ENCODE data around the gene CAPN15. TPM values are rescaled to one million over a fixed set of nuclear protein-coding genes. Genes with fewer than 3 reads are reported as not detected.
A peak's percentile ranks its signal among the peaks of the same experiment; 100 is the strongest.
"Not testable (repeated sequence)": the region's sequence is repeated elsewhere in the genome, so short reads cannot be mapped to it uniquely, and the experiment has no call there.

Gene CAPN15
- total RNA-seq (ENCODE audit: unreplicated experiment) = 56.1 TPM
- long read RNA-seq = 0 reads

DNA sequence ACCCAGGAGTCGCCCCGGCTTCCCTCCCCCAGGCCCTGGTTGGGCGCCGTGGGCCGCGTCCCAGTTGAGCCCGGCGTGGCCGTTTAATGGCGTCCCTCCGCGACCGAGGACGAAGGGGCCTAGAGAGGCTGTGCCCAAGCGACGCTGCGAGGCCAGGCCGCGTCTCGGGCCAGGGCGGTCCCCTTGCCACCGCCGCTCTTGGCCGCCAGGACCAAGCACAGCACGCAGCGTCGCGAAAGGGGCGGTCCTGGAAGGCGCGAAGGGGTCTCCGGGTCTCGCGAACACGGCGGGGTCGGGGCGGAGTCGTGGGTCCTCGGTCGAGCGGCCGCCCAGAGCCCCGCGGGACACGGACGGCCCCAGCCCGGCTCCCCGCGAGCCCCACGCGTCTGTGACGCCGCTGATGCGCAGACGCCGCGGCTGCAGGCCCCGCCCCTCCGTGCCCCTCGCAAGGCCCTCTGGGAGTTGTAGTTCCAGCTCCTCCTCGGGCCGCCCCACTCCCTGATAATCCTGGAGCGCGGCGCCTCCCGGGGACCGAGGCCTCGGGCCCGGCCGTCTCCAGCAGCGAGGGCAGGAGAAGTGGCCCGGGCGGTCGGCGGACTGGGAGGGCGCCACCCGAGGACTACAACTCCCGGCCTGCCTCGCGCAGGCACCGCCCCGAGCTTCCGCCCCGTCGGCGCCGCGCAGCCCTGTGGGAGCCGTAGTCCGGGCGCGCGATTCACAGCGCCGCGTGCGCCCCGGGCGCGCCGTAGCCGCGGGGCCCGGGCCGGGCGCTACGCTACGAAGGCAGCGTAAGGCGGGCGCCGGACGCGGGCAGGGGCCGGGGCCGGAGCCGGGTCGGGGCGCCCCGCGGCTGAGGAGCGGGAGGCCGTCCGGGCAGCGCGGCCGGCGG is at the start of gene CAPN15:
TSS of gene CAPN15 (plus strand) at position 698 of the 889 bp plus-strand sequence. CDS start 19,127 bp downstream, outside the sequence.
- Mint-ChIP-seq H3K36me3 (ENCODE audit: unreplicated experiment) (no peaks in the 10 kb centered on the region), H3K27me3 (ENCODE audit: unreplicated experiment) (peaks cover 16% of the 10 kb centered on the region), H3K27ac (ENCODE audit: unreplicated experiment) (peak within 1 kb of the TSS; percentile 97), H3K9me3 (ENCODE audit: unreplicated experiment) (peaks cover 23% of the 10 kb centered on the region), H3K4me3 (ENCODE audit: unreplicated experiment) (peak within 1 kb of the TSS; percentile 93), H3K4me1 (ENCODE audit: low read depth, unreplicated experiment) (peaks cover 16% of the 10 kb centered on the region)
- peak; percentile 93 for DNase-seq
- TF ChIP-seq CTCF (IDR thresholded peaks at IDR 0.05; ENCODE audit: partially characterized antibody, unreplicated experiment) = peak; percentile 40

DNA sequence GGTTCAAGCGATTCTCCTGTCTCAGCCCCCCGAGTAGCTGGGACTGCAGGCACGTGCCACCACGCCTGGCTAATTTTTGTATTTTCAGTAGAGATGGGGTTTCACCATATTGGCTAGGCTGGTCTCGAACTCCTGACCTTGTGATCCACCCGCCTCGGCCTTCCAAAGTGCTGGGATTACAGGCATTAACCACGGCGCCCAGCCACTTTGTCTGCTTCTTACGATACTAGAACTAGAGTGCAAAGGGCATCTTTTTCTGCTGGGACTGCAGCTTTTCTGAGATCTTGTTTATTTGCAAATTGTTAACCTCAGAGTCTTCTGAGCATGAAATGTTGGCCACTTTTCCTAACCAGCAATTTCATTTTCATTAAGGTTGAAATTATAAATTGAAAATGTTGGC is 49.2 kb upstream of the CAPN15 start:
- not testable (repeated sequence) for H3K27ac Mint-ChIP-seq (ENCODE audit: unreplicated experiment); H3K36me3 Mint-ChIP-seq (ENCODE audit: unreplicated experiment); H3K27me3 Mint-ChIP-seq (ENCODE audit: unreplicated experiment); H3K4me3 Mint-ChIP-seq (ENCODE audit: unreplicated experiment); DNase-seq; H3K9me3 Mint-ChIP-seq (ENCODE audit: unreplicated experiment); H3K4me1 Mint-ChIP-seq (ENCODE audit: low read depth, unreplicated experiment)

GRCh38 chr16:482468-483185 is 44.9 kb upstream of the CAPN15 start:
- Mint-ChIP-seq H3K27ac (ENCODE audit: unreplicated experiment) (peak overlapping the region; percentile 48), H3K4me3 (ENCODE audit: unreplicated experiment) (no peak overlapping the region), H3K36me3 (ENCODE audit: unreplicated experiment) (no peaks in the 10 kb centered on the region), H3K4me1 (ENCODE audit: low read depth, unreplicated experiment) (peaks cover 12% of the 10 kb centered on the region), H3K9me3 (ENCODE audit: unreplicated experiment) (no peaks in the 10 kb centered on the region), H3K27me3 (ENCODE audit: unreplicated experiment) (peaks cover under 1% of the 10 kb centered on the region)
- DNase-seq = no peak
- TF ChIP-seq CTCF (IDR thresholded peaks at IDR 0.05; ENCODE audit: partially characterized antibody, unreplicated experiment) = no peak

DNA sequence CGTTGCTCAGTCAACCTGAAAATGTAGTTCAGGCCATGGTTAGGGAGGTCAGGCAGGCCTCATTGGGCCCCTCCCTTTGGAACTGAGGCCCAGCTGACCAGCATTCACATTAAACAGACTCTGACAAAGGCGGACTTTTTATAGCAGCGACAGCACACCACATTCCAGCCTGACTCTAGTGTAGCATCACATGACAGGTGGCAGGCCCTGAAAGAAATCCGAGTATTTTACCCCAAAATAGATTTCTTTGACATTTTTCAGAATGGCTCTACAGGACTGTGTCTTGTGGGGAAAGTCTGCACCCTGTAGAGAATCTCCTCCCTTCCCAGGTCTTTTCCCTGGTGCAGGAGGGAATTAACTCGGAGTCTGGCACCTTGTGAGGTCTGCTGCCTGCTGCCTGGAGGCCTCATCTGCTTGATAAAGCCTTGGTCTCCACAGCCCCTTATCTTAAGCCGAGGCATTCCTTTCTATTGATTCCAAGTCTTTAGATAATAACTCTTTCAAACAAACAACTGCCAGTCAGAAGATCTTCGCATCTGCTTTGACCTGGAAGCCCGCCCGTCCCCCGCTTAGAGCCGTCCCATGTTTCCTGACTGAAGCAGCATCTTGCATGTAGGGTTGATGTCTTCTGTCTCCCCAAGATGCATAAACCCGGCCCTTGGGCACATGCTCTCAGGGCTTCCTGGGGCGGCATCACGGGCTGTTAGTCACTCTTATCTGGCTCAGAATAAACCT is 44.0 kb upstream of the CAPN15 start:
- no peak for TF ChIP-seq CTCF (IDR thresholded peaks at IDR 0.05; ENCODE audit: partially characterized antibody, unreplicated experiment)
- Mint-ChIP-seq H3K4me1 (ENCODE audit: low read depth, unreplicated experiment) (peaks cover 13% of the 10 kb centered on the region), H3K27ac (ENCODE audit: unreplicated experiment) (peak overlapping the region; percentile 34), H3K4me3 (ENCODE audit: unreplicated experiment) (no peak overlapping the region), H3K36me3 (ENCODE audit: unreplicated experiment) (no peaks in the 10 kb centered on the region), H3K9me3 (ENCODE audit: unreplicated experiment) (no peaks in the 10 kb centered on the region), H3K27me3 (ENCODE audit: unreplicated experiment) (peaks cover 3% of the 10 kb centered on the region)
- DNase-seq = no peak

DNA sequence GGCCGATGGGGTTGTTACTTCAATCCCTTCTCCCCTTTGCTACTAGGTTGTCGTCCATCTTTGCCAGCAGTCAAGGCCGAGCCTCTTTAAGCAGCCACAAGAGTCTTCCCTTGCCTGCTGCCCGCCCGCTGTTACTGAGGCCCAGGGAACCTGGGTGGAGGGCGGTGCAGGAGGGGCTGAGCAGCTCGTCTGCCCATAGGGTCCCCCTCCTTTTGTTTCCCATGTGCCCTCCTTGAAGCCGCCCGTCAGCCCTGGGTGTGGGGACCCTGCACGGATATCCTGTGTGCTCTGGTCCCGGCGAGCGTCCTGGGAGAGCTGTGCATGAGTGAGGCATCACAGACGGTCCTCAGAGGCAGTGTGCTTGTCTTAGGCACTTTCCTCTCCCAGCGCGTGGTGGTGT is 37.9 kb upstream of the CAPN15 start:
- Mint-ChIP-seq H3K4me1 (ENCODE audit: low read depth, unreplicated experiment) (peaks cover 2% of the 10 kb centered on the region), H3K27me3 (ENCODE audit: unreplicated experiment) (peaks cover 3% of the 10 kb centered on the region), H3K4me3 (ENCODE audit: unreplicated experiment) (no peak overlapping the region), H3K27ac (ENCODE audit: unreplicated experiment) (no peak overlapping the region), H3K36me3 (ENCODE audit: unreplicated experiment) (no peaks in the 10 kb centered on the region), H3K9me3 (ENCODE audit: unreplicated experiment) (peaks cover 4% of the 10 kb centered on the region)
- TF ChIP-seq CTCF (IDR thresholded peaks at IDR 0.05; ENCODE audit: partially characterized antibody, unreplicated experiment) = no peak
- DNase-seq = no peak
